Progenitor cell of endocrine pancreas (in vitro differentiated cells): ENCODE data around the gene SERPINE3. TPM values are rescaled to one million over a fixed set of nuclear protein-coding genes. Genes with fewer than 3 reads are reported as not detected.

Experiments
- DNase-seq: peaks from one replicate; pipeline ENCODE4 v3.0.0; 2021; ENCODE audit warnings: low spot score; ENCODE audit not compliant: unreplicated experiment
- H3K27ac Mint-ChIP-seq: 2 replicates; pipeline ENCODE4 v1.8.0; 2021; ENCODE audit warnings: mild to moderate bottlenecking, moderate library complexity, mixed read lengths
- H3K27me3 Mint-ChIP-seq: 2 replicates; pipeline ENCODE4 v1.8.0; 2021; ENCODE audit warnings: mixed read lengths
- H3K36me3 Mint-ChIP-seq: 2 replicates; pipeline ENCODE4 v1.8.0; 2022; ENCODE audit warnings: mixed read lengths; ENCODE audit not compliant: insufficient read depth
- H3K4me1 Mint-ChIP-seq: 2 replicates; pipeline ENCODE4 v1.8.0; 2021; ENCODE audit warnings: low read depth, mixed read lengths
- H3K4me3 Mint-ChIP-seq: 2 replicates; pipeline ENCODE4 v1.8.0; 2021; ENCODE audit warnings: low read depth, mild to moderate bottlenecking, moderate library complexity, mixed read lengths
- H3K9me3 Mint-ChIP-seq: 2 replicates; pipeline ENCODE4 v1.8.0; 2021; ENCODE audit warnings: low read depth, mixed read lengths
- CTCF ChIP-seq: fragments of 200-600 bp; sonication (generic); IDR thresholded peaks from one replicate; pipeline ENCODE4 v1.5.0; 2021; ENCODE audit warnings: antibody characterized with exemption, mild to moderate bottlenecking; ENCODE audit not compliant: unreplicated experiment
- total RNA-seq: library from RNA; stranded (reverse); gene quantifications from 2 replicates; pipeline ENCODE4 v1.2.1, GENCODE V29; 2021

The SERPINE3 gene
- total RNA-seq, 1 donor from 2014 or later, result not detected

GRCh38 chr13:51364404-51365008, 25.0 kb downstream of the SERPINE3 start:
- H3K4me3 Mint-ChIP-seq, result no peak overlapping the region
- TF ChIP-seq CTCF, result no peak
- H3K27me3 Mint-ChIP-seq, result no peaks in the 10 kb centered on the region
- DNase-seq, result no peak
- no peak overlapping the region for H3K27ac Mint-ChIP-seq
- H3K4me1 Mint-ChIP-seq, result peaks cover 5% of the 10 kb centered on the region
- H3K36me3 Mint-ChIP-seq, result peaks cover 11% of the 10 kb centered on the region
- no peaks in the 10 kb centered on the region for H3K9me3 Mint-ChIP-seq

- no peak for DNase-seq
- TF ChIP-seq CTCF, result no peak
- Mint-ChIP-seq H3K4me3 (no peak overlapping the region), H3K36me3 (peaks cover 11% of the 10 kb centered on the region), H3K27me3 (no peaks in the 10 kb centered on the region), H3K4me1 (no peaks in the 10 kb centered on the region), H3K9me3 (no peaks in the 10 kb centered on the region), H3K27ac (no peak overlapping the region)
Observed at GRCh38 chr13:51370116-51370515, 30.6 kb downstream of the SERPINE3 start.

- Mint-ChIP-seq H3K4me3 (no peak overlapping the region), H3K27me3 (no peaks in the 10 kb centered on the region), H3K9me3 (no peaks in the 10 kb centered on the region), H3K27ac (no peak overlapping the region), H3K4me1 (no peaks in the 10 kb centered on the region), H3K36me3 (peaks cover 14% of the 10 kb centered on the region)
- DNase-seq, result no peak
- TF ChIP-seq CTCF, result no peak
Observed at GRCh38 chr13:51370811-51371210, 31.3 kb downstream of the SERPINE3 start.

GRCh38 chr13:51371768-51372399, 32.4 kb downstream of the SERPINE3 start:
- H3K36me3 Mint-ChIP-seq, result peaks cover 16% of the 10 kb centered on the region
- H3K27ac Mint-ChIP-seq, result no peak overlapping the region
- H3K4me1 Mint-ChIP-seq, result no peaks in the 10 kb centered on the region
- no peak for DNase-seq
- TF ChIP-seq CTCF, result no peak
- no peaks in the 10 kb centered on the region for H3K27me3 Mint-ChIP-seq
- no peak overlapping the region for H3K4me3 Mint-ChIP-seq
- H3K9me3 Mint-ChIP-seq, result no peaks in the 10 kb centered on the region

- Mint-ChIP-seq H3K4me3 (no peak overlapping the region), H3K4me1 (no peaks in the 10 kb centered on the region), H3K9me3 (no peaks in the 10 kb centered on the region), H3K36me3 (peaks cover 19% of the 10 kb centered on the region), H3K27ac (no peak overlapping the region), H3K27me3 (no peaks in the 10 kb centered on the region)
- DNase-seq, result no peak
- TF ChIP-seq CTCF, result no peak
Observed at GRCh38 chr13:51373451-51373850, 34.0 kb downstream of the SERPINE3 start.
